ENCODE measurements around the gene USP36. TPM values are rescaled to one million over a fixed set of nuclear protein-coding genes. Genes with fewer than 3 reads are reported as not detected.

USP36 gene
- total RNA-seq, 1 experiment from 2014 or later = 79.5 TPM

GRCh38 chr17:78804777-78805176, 35.8 kb downstream of the USP36 start:
- Mint-ChIP-seq H3K4me3 (ENCODE audit: low read depth, unreplicated experiment) (no peak overlapping the region), H3K27ac (ENCODE audit: unreplicated experiment) (no peak overlapping the region), H3K36me3 (ENCODE audit: insufficient read depth, unreplicated experiment) (peaks cover 40% of the 10 kb centered on the region), H3K27me3 (ENCODE audit: unreplicated experiment) (no peaks in the 10 kb centered on the region), H3K4me1 (ENCODE audit: low read depth, unreplicated experiment) (no peaks in the 10 kb centered on the region), H3K9me3 (ENCODE audit: low read depth, unreplicated experiment) (no peaks in the 10 kb centered on the region)
- no peak for DNase-seq
- CTCF ChIA-PET = interaction anchor here (0.7 kb wide), 1 partner anchor 14 kb away, joined by 3 read pairs; no protein-coding TSS in a partner anchor
- no TSS peak for BruUV-seq (replicated peaks)
- intact Hi-C loops (cut with micrococcal nuclease; ENCODE audit: unreplicated experiment) = no loop called here
- no peak for TF ChIP-seq CTCF (IDR thresholded peaks at IDR 0.05; ENCODE audit: unreplicated experiment)

- peaks cover 42% of the 10 kb centered on the region for H3K36me3 Mint-ChIP-seq (ENCODE audit: insufficient read depth, unreplicated experiment)
- CTCF ChIA-PET = no interaction called here
- no peaks in the 10 kb centered on the region for H3K9me3 Mint-ChIP-seq (ENCODE audit: low read depth, unreplicated experiment)
- H3K27me3 Mint-ChIP-seq (ENCODE audit: unreplicated experiment) = no peaks in the 10 kb centered on the region
- DNase-seq = no peak
- no peak overlapping the region for H3K27ac Mint-ChIP-seq (ENCODE audit: unreplicated experiment)
- intact Hi-C loops (cut with micrococcal nuclease; ENCODE audit: unreplicated experiment) = no loop called here
- H3K4me1 Mint-ChIP-seq (ENCODE audit: low read depth, unreplicated experiment) = peaks cover 8% of the 10 kb centered on the region
- no peak for TF ChIP-seq CTCF (IDR thresholded peaks at IDR 0.05; ENCODE audit: unreplicated experiment)
- no TSS peak for BruUV-seq (replicated peaks)
- no peak overlapping the region for H3K4me3 Mint-ChIP-seq (ENCODE audit: low read depth, unreplicated experiment)
Observed at GRCh38 chr17:78803186-78803845, 37.3 kb downstream of the USP36 start.

- Mint-ChIP-seq H3K27ac (ENCODE audit: unreplicated experiment) (no peak overlapping the region), H3K4me3 (ENCODE audit: low read depth, unreplicated experiment) (no peak overlapping the region), H3K4me1 (ENCODE audit: low read depth, unreplicated experiment) (peaks cover 8% of the 10 kb centered on the region), H3K36me3 (ENCODE audit: insufficient read depth, unreplicated experiment) (peaks cover 48% of the 10 kb centered on the region), H3K9me3 (ENCODE audit: low read depth, unreplicated experiment) (no peaks in the 10 kb centered on the region), H3K27me3 (ENCODE audit: unreplicated experiment) (no peaks in the 10 kb centered on the region)
- intact Hi-C loops (cut with micrococcal nuclease; ENCODE audit: unreplicated experiment) = no loop called here
- no peak for DNase-seq
- CTCF ChIA-PET = interaction anchor here (0.6 kb wide), 1 partner anchor 313 kb away, joined by 3 read pairs; no protein-coding TSS in a partner anchor
- BruUV-seq (replicated peaks) = no TSS peak
- TF ChIP-seq CTCF (IDR thresholded peaks at IDR 0.05; ENCODE audit: unreplicated experiment) = no peak
Observed at GRCh38 chr17:78802459-78802858, 38.2 kb downstream of the USP36 start.

GRCh38 chr17:78802008-78802407, 38.6 kb downstream of the USP36 start:
- Mint-ChIP-seq H3K4me3 (ENCODE audit: low read depth, unreplicated experiment) (no peak overlapping the region), H3K27ac (ENCODE audit: unreplicated experiment) (no peak overlapping the region), H3K4me1 (ENCODE audit: low read depth, unreplicated experiment) (peaks cover 8% of the 10 kb centered on the region), H3K27me3 (ENCODE audit: unreplicated experiment) (no peaks in the 10 kb centered on the region), H3K9me3 (ENCODE audit: low read depth, unreplicated experiment) (no peaks in the 10 kb centered on the region), H3K36me3 (ENCODE audit: insufficient read depth, unreplicated experiment) (peaks cover 44% of the 10 kb centered on the region)
- TF ChIP-seq CTCF (IDR thresholded peaks at IDR 0.05; ENCODE audit: unreplicated experiment) = no peak
- intact Hi-C loops (cut with micrococcal nuclease; ENCODE audit: unreplicated experiment) = no loop called here
- no peak for DNase-seq
- CTCF ChIA-PET = interaction anchor here (0.6 kb wide), 2 partner anchors 30 to 313 kb away, joined by 3 read pairs; no protein-coding TSS in a partner anchor
- BruUV-seq (replicated peaks) = no TSS peak

Measured in Calu3 (cell line).